ENCODE data around the gene PPP1R8. TPM values are rescaled to one million over a fixed set of nuclear protein-coding genes. Genes with fewer than 3 reads are reported as not detected.
A peak's percentile ranks its signal among the peaks of the same experiment; 100 is the strongest.

Gene PPP1R8
- total and polyA plus RNA-seq, 10 of the 15 experiments (the other 5 are each of a cell fraction or from before 2014, with no cell fraction given) = 10.2 to 77.0 (median 53.0) TPM

DNA sequence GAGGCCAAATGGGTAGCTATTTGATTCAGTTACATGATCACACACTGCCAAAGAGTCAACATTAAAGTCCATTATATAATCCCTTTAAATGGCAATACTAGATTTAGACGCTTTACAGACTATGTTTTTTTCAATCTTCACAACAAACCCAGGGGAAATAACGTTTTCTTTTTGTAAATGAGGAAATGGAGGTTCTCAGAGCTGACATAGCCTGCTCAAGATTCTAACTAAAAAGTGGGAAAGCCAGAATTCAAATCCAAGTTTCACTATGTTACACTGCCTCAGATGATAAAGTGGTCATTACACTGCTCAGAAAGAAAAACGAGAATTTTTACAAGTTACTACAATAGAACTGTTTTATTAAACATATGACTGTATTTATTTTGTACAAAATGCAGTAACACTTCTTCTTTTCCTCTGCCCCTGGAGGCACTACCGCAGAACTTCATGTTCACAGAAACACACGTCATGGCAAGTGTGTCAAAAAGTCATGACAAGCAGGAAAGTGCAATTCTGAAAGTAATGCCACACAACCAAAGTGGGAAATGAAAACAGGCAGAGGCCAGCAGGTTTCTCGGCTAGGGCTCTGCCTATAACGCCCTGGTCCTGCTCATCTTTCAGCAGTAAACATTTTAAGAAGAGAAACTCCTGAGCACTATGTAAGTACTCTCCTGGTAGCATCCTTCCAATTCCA lies 60.8 kb downstream of the PPP1R8 start (continued):
- TF ChIP-seq SUPT20H (IDR thresholded peaks at IDR 0.05; ENCODE audit: borderline replicate concordance, control insufficient read depth, low read depth, low read length) = no peak
- TF ChIP-seq, protein P1, sequence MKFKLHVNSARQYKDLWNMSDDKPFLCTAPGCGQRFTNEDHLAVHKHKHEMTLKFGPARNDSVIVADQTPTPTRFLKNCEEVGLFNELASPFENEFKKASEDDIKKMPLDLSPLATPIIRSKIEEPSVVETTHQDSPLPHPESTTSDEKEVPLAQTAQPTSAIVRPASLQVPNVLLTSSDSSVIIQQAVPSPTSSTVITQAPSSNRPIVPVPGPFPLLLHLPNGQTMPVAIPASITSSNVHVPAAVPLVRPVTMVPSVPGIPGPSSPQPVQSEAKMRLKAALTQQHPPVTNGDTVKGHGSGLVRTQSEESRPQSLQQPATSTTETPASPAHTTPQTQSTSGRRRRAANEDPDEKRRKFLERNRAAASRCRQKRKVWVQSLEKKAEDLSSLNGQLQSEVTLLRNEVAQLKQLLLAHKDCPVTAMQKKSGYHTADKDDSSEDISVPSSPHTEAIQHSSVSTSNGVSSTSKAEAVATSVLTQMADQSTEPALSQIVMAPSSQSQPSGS (IDR thresholded peaks at IDR 0.05; ENCODE audit: low read length) = peak; percentile 77
- TF ChIP-seq, protein P2, sequence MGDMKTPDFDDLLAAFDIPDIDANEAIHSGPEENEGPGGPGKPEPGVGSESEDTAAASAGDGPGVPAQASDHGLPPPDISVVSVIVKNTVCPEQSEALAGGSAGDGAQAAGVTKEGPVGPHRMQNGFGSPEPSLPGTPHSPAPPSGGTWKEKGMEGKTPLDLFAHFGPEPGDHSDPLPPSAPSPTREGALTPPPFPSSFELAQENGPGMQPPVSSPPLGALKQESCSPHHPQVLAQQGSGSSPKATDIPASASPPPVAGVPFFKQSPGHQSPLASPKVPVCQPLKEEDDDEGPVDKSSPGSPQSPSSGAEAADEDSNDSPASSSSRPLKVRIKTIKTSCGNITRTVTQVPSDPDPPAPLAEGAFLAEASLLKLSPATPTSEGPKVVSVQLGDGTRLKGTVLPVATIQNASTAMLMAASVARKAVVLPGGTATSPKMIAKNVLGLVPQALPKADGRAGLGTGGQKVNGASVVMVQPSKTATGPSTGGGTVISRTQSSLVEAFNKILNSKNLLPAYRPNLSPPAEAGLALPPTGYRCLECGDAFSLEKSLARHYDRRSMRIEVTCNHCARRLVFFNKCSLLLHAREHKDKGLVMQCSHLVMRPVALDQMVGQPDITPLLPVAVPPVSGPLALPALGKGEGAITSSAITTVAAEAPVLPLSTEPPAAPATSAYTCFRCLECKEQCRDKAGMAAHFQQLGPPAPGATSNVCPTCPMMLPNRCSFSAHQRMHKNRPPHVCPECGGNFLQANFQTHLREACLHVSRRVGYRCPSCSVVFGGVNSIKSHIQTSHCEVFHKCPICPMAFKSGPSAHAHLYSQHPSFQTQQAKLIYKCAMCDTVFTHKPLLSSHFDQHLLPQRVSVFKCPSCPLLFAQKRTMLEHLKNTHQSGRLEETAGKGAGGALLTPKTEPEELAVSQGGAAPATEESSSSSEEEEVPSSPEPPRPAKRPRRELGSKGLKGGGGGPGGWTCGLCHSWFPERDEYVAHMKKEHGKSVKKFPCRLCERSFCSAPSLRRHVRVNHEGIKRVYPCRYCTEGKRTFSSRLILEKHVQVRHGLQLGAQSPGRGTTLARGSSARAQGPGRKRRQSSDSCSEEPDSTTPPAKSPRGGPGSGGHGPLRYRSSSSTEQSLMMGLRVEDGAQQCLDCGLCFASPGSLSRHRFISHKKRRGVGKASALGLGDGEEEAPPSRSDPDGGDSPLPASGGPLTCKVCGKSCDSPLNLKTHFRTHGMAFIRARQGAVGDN (IDR thresholded peaks at IDR 0.05) = peak; percentile 92
- TF ChIP-seq, protein P3, sequence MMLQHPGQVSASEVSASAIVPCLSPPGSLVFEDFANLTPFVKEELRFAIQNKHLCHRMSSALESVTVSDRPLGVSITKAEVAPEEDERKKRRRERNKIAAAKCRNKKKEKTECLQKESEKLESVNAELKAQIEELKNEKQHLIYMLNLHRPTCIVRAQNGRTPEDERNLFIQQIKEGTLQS (IDR thresholded peaks at IDR 0.05; ENCODE audit: borderline replicate concordance, extremely low read depth, low read depth, low read length) = no peak
- TF ChIP-seq RFX5 (IDR thresholded peaks at IDR 0.05; ENCODE audit: low read depth, low read length) = no peak
- TF ChIP-seq KAT2A (conservative IDR thresholded peaks at IDR 0.05; ENCODE audit: control insufficient read depth, low read depth, low read length) = no peak
- no peak for TF ChIP-seq SMARCA5 (IDR thresholded peaks at IDR 0.05)
- TF ChIP-seq, protein P4, sequence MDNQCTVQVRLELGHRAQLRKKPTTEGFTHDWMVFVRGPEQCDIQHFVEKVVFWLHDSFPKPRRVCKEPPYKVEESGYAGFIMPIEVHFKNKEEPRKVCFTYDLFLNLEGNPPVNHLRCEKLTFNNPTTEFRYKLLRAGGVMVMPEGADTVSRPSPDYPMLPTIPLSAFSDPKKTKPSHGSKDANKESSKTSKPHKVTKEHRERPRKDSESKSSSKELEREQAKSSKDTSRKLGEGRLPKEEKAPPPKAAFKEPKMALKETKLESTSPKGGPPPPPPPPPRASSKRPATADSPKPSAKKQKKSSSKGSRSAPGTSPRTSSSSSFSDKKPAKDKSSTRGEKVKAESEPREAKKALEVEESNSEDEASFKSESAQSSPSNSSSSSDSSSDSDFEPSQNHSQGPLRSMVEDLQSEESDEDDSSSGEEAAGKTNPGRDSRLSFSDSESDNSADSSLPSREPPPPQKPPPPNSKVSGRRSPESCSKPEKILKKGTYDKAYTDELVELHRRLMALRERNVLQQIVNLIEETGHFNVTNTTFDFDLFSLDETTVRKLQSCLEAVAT (IDR thresholded peaks at IDR 0.05) = 0 out of 2 replicates have a peak, but pooled peaks have one; percentile 35
- TF ChIP-seq YBX1 (IDR thresholded peaks at IDR 0.05) = no peak
- TF ChIP-seq RUNX3 (IDR thresholded peaks at IDR 0.05; ENCODE audit: low read length) = peak; percentile 66
- TF ChIP-seq ESRRA (IDR thresholded peaks at IDR 0.05; ENCODE audit: low read length) = no peak
- TF ChIP-seq FOXK2 (IDR thresholded peaks at IDR 0.05) = no peak
- TF ChIP-seq KLF5 (IDR thresholded peaks at IDR 0.05; ENCODE audit: partially characterized antibody) = no peak
- no peak for TF ChIP-seq ZNF622 (IDR thresholded peaks at IDR 0.05)
- peak; percentile 81 for TF ChIP-seq EED (IDR thresholded peaks at IDR 0.05; ENCODE audit: low read depth)
- TF ChIP-seq TCF12 (IDR thresholded peaks at IDR 0.05; ENCODE audit: low read depth, low read length) = no peak
- TF ChIP-seq, protein P5, sequence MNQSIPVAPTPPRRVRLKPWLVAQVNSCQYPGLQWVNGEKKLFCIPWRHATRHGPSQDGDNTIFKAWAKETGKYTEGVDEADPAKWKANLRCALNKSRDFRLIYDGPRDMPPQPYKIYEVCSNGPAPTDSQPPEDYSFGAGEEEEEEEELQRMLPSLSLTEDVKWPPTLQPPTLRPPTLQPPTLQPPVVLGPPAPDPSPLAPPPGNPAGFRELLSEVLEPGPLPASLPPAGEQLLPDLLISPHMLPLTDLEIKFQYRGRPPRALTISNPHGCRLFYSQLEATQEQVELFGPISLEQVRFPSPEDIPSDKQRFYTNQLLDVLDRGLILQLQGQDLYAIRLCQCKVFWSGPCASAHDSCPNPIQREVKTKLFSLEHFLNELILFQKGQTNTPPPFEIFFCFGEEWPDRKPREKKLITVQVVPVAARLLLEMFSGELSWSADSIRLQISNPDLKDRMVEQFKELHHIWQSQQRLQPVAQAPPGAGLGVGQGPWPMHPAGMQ (IDR thresholded peaks at IDR 0.05; ENCODE audit: borderline replicate concordance) = no peak
- no peak for TF ChIP-seq RBBP5 (conservative IDR thresholded peaks at IDR 0.05)
- TF ChIP-seq, protein P6, sequence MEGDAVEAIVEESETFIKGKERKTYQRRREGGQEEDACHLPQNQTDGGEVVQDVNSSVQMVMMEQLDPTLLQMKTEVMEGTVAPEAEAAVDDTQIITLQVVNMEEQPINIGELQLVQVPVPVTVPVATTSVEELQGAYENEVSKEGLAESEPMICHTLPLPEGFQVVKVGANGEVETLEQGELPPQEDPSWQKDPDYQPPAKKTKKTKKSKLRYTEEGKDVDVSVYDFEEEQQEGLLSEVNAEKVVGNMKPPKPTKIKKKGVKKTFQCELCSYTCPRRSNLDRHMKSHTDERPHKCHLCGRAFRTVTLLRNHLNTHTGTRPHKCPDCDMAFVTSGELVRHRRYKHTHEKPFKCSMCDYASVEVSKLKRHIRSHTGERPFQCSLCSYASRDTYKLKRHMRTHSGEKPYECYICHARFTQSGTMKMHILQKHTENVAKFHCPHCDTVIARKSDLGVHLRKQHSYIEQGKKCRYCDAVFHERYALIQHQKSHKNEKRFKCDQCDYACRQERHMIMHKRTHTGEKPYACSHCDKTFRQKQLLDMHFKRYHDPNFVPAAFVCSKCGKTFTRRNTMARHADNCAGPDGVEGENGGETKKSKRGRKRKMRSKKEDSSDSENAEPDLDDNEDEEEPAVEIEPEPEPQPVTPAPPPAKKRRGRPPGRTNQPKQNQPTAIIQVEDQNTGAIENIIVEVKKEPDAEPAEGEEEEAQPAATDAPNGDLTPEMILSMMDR (IDR thresholded peaks at IDR 0.05 in 2 of 3, conservative IDR thresholded peaks at IDR 0.05 in 1 of 3; ENCODE audit: control insufficient read depth in 2 of 3, extremely low read depth in 1 of 3, insufficient read depth in 1 of 3, low read depth in 3 of 3, low read length in 3 of 3) = peak; percentile 17 to 46 (median 44); a peak in 4 of 6 replicates
- TF ChIP-seq STAT3 (IDR thresholded peaks at IDR 0.05; ENCODE audit: low read depth, low read length) = no peak
